Stimulated activated CD8-positive, alpha-beta memory T cell treated with anti-CD3 and anti-CD28 coated beads, Interleukin-12 subunit alpha, Interleukin-12 subunit beta, amount 100 ng/mL, for 24 hours (primary cell): Measurements from ENCODE around the gene ITIH3.

Source experiments
- DNase-seq: peaks from one replicate; pipeline ENCODE4 v3.0.0-alpha.2; 2020; ENCODE audit errors: extremely low read depth

Gene ITIH3

GRCh38 chr3:52779011-52779836 lies 15.4 kb upstream of the ITIH3 start:
- no peak for DNase-seq

- no peak for DNase-seq
These were observed 14.6 kb upstream of the ITIH3 start for GRCh38 chr3:52779837-52780585.

GRCh38 chr3:52781741-52782140 lies 12.9 kb upstream of the ITIH3 start:
- DNase-seq, result no peak

GRCh38 chr3:52782412-52783210 lies 12.0 kb upstream of the ITIH3 start:
- DNase-seq, result no peak

GRCh38 chr3:52783211-52783555 lies 11.4 kb upstream of the ITIH3 start:
- DNase-seq, result no peak

GRCh38 chr3:52784021-52784621 lies 10.5 kb upstream of the ITIH3 start:
- no peak for DNase-seq

- no peak for DNase-seq
These were observed 9.5 kb upstream of the ITIH3 start for GRCh38 chr3:52784931-52785590.

- DNase-seq, result no peak
These were observed 8.0 kb upstream of the ITIH3 start for GRCh38 chr3:52786330-52787215.

GRCh38 chr3:52787246-52787645 lies 7.3 kb upstream of the ITIH3 start:
- DNase-seq, result no peak

- DNase-seq, result no peak
These were observed 6.6 kb upstream of the ITIH3 start for GRCh38 chr3:52787672-52788625.

GRCh38 chr3:52788890-52789745 lies 5.5 kb upstream of the ITIH3 start:
- no peak for DNase-seq

GRCh38 chr3:52789746-52790040 lies 4.9 kb upstream of the ITIH3 start:
- DNase-seq, result no peak

GRCh38 chr3:52790337-52790736 lies 4.3 kb upstream of the ITIH3 start:
- DNase-seq, result no peak

- DNase-seq, result no peak
These were observed 3.9 kb upstream of the ITIH3 start for GRCh38 chr3:52790741-52791140.

GRCh38 chr3:52791366-52791765 lies 3.2 kb upstream of the ITIH3 start:
- no peak for DNase-seq

- no peak for DNase-seq
These were observed 2.7 kb upstream of the ITIH3 start for GRCh38 chr3:52791928-52792327.

GRCh38 chr3:52792413-52792812 lies 2.2 kb upstream of the ITIH3 start:
- no peak for DNase-seq

- DNase-seq, result no peak
These were observed 1.5 kb upstream of the ITIH3 start for GRCh38 chr3:52792961-52793695.
